ENCODE results near the gene TSHZ2. TPM values are rescaled to one million over a fixed set of nuclear protein-coding genes. Genes with fewer than 3 reads are reported as not detected.

The TSHZ2 gene
- total and polyA plus RNA-seq, 2 donors (not counting 3 experiments of a cell fraction or from before 2014, with no cell fraction given): not detected

DNA sequence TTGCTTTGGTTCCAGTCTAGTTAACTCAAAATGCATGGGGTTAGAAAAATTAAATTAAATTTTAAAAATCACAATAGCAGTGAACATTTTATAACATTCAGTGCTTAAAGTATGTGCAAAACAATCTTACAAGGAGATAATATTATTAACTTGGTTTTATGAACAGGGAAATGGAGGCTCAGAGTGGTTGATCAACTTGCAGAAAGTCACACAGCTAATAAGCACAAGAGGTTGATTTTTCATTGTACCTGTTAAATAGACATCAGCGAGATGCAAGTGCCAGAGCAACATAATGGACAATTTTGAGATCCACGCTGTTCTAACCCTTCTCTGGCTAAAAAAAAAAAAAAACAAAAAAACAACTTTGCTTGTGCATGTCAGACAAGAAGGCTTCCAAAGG is 219.8 kb downstream of the TSHZ2 start:
- no peak for DNase-seq (ENCODE audit: low read depth, low spot score)
- H3K27ac ChIP-seq (ENCODE audit: insufficient read depth, low read depth, low read length): no peak overlapping the region
- H3K27me3 ChIP-seq (ENCODE audit: control insufficient read depth in 2 of 2, insufficient read depth in 2 of 2, low read length in 2 of 2): no peaks in the 10 kb centered on the region
- no peaks in the 10 kb centered on the region for H3K36me3 ChIP-seq (ENCODE audit: control insufficient read depth in 2 of 2, extremely low read depth in 1 of 2, insufficient read depth in 2 of 2, low read length in 2 of 2)
- no peak for FAIRE-seq
- H3K9me1 ChIP-seq (replicated peaks; ENCODE audit: control insufficient read depth, extremely low read depth, insufficient read depth, low read length): no peaks in the 10 kb centered on the region
- no peaks in the 10 kb centered on the region for H3K4me1 ChIP-seq (ENCODE audit: control insufficient read depth, extremely low read depth, insufficient read depth, low read length)
- CTCF ChIA-PET: no interaction called here
- dilution Hi-C loops (cut with MboI; ENCODE audit: extremely low pct_ligation_motif_present, low sequenced_read_pairs) (no loop called here), intact Hi-C loops (cut with micrococcal nuclease) (no loop called here)
- no peak overlapping the region for H2AFZ ChIP-seq (ENCODE audit: low read depth, low read length)
- H4K20me1 ChIP-seq (replicated peaks; ENCODE audit: control insufficient read depth, extremely low read depth, insufficient read depth, low read length): no peaks in the 10 kb centered on the region
- no peak overlapping the region for H3K4me2 ChIP-seq (ENCODE audit: insufficient read depth, low read length)
- no peak overlapping the region for H3K4me3 ChIP-seq (replicated peaks in 1 of 3; ENCODE audit: insufficient read depth in 1 of 3, low read depth in 1 of 3, low read length in 3 of 3)
- BruUV-seq (replicated peaks): no TSS peak
- POLR2A ChIA-PET: no interaction called here
- no peak for TF ChIP-seq POLR2AphosphoS5 (IDR thresholded peaks at IDR 0.05; ENCODE audit: insufficient read depth, low read depth, low read length)
- TF ChIP-seq JUN (IDR thresholded peaks at IDR 0.05; ENCODE audit: borderline replicate concordance, insufficient read depth, insufficient read length, low read depth): no peak
- TF ChIP-seq FOS (IDR thresholded peaks at IDR 0.05; ENCODE audit: borderline replicate concordance, insufficient read depth, low read length): no peak
- TF ChIP-seq, protein P1, sequence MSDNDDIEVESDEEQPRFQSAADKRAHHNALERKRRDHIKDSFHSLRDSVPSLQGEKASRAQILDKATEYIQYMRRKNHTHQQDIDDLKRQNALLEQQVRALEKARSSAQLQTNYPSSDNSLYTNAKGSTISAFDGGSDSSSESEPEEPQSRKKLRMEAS (IDR thresholded peaks at IDR 0.05; ENCODE audit: insufficient read depth, insufficient read length): no peak
- TF ChIP-seq EZH2 (IDR thresholded peaks at IDR 0.05; ENCODE audit: borderline replicate concordance, low read depth, low read length, severe bottlenecking): no peak
- no peak for TF ChIP-seq GATA2 (IDR thresholded peaks at IDR 0.05; ENCODE audit: insufficient read depth, insufficient read length, low read depth, low read length)
- TF ChIP-seq, protein P2, sequence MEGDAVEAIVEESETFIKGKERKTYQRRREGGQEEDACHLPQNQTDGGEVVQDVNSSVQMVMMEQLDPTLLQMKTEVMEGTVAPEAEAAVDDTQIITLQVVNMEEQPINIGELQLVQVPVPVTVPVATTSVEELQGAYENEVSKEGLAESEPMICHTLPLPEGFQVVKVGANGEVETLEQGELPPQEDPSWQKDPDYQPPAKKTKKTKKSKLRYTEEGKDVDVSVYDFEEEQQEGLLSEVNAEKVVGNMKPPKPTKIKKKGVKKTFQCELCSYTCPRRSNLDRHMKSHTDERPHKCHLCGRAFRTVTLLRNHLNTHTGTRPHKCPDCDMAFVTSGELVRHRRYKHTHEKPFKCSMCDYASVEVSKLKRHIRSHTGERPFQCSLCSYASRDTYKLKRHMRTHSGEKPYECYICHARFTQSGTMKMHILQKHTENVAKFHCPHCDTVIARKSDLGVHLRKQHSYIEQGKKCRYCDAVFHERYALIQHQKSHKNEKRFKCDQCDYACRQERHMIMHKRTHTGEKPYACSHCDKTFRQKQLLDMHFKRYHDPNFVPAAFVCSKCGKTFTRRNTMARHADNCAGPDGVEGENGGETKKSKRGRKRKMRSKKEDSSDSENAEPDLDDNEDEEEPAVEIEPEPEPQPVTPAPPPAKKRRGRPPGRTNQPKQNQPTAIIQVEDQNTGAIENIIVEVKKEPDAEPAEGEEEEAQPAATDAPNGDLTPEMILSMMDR (IDR thresholded peaks at IDR 0.05; ENCODE audit: extremely low read depth in 1 of 2, insufficient read depth in 1 of 2, low read depth in 1 of 2, low read length in 2 of 2): no peak
- H3K9ac ChIP-seq (replicated peaks; ENCODE audit: extremely low read depth, insufficient read depth, low read length): no peak overlapping the region
- no peaks in the 10 kb centered on the region for H3K9me3 ChIP-seq (replicated peaks; ENCODE audit: control insufficient read depth, insufficient read depth, low read length)
- no peaks in the 10 kb centered on the region for H3K79me2 ChIP-seq (ENCODE audit: control insufficient read depth, insufficient read depth, low read length)
